Fibroblast of peridontal ligament (primary cell): ENCODE data around the gene PRKN.

ENCODE experiments used
- DNase-seq: peaks from one replicate; pipeline ENCODE4 v3.0.0-alpha.2; 2010; ENCODE audit errors: extremely low read depth

Gene PRKN

GRCh38 chr6:161732594-161732993, 995.0 kb downstream of the PRKN start:
- no peak for DNase-seq

GRCh38 chr6:161727083-161727833, 1000.3 kb downstream of the PRKN start:
- no peak for DNase-seq

- no peak for DNase-seq
Observed at GRCh38 chr6:161722394-161722793, 1005.2 kb downstream of the PRKN start.

GRCh38 chr6:161721511-161721910, 1006.1 kb downstream of the PRKN start:
- no peak for DNase-seq

GRCh38 chr6:161716176-161716575, 1011.4 kb downstream of the PRKN start:
- no peak for DNase-seq

GRCh38 chr6:161711938-161712337, 1015.6 kb downstream of the PRKN start:
- DNase-seq = no peak

GRCh38 chr6:161711515-161711914, 1016.1 kb downstream of the PRKN start:
- DNase-seq = no peak

- no peak for DNase-seq
Observed at GRCh38 chr6:161710698-161711097, 1016.9 kb downstream of the PRKN start.

- DNase-seq = no peak
Observed at GRCh38 chr6:161701056-161701455, 1026.5 kb downstream of the PRKN start.

GRCh38 chr6:161696801-161697200, 1030.8 kb downstream of the PRKN start:
- DNase-seq = no peak

- no peak for DNase-seq
Observed at GRCh38 chr6:161694995-161695394, 1032.6 kb downstream of the PRKN start.

- no peak for DNase-seq
Observed at GRCh38 chr6:161686655-161687054, 1040.9 kb downstream of the PRKN start.

- no peak for DNase-seq
Observed at GRCh38 chr6:161684731-161685475, 1042.7 kb downstream of the PRKN start.

GRCh38 chr6:161683400-161683799, 1044.2 kb downstream of the PRKN start:
- DNase-seq = no peak

- no peak for DNase-seq
Observed at GRCh38 chr6:161682982-161683381, 1044.6 kb downstream of the PRKN start.

- no peak for DNase-seq
Observed at GRCh38 chr6:161679980-161680538, 1047.5 kb downstream of the PRKN start.

GRCh38 chr6:161677188-161677587, 1050.4 kb downstream of the PRKN start:
- DNase-seq = no peak

- DNase-seq = no peak
Observed at GRCh38 chr6:161676586-161676985, 1051.0 kb downstream of the PRKN start.

- DNase-seq = no peak
Observed at GRCh38 chr6:161674930-161675682, 1052.5 kb downstream of the PRKN start.

GRCh38 chr6:161673026-161673425, 1054.5 kb downstream of the PRKN start:
- DNase-seq = no peak

GRCh38 chr6:161671117-161671516, 1056.4 kb downstream of the PRKN start:
- no peak for DNase-seq

- DNase-seq = no peak
Observed at GRCh38 chr6:161668665-161669064, 1058.9 kb downstream of the PRKN start.
